Fibroblast of mammary gland (primary cell): ENCODE results near the gene RESP18.
A peak's percentile ranks its signal among the peaks of the same experiment; 100 is the strongest.

Experiments used
- DNase-seq: peaks from one replicate; pipeline ENCODE4 v3.0.0-alpha.2; 2010; ENCODE audit warnings: low read depth
- H3K4me3 ChIP-seq: 2 replicates; pipeline ENCODE4 v1.5.1; 2011; ENCODE audit warnings: low read depth, mild to moderate bottlenecking, low read length, moderate library complexity; ENCODE audit not compliant: control insufficient read depth
- CTCF ChIP-seq: conservative IDR thresholded peaks from 2 replicates; pipeline ENCODE4 v1.5.1; 2011; ENCODE audit warnings: low read depth, low read length, inconsistent platforms; ENCODE audit not compliant: control insufficient read depth, insufficient read depth

Gene RESP18

GRCh38 chr2:219332542-219332941 lies at the start of gene RESP18:
TSS of gene RESP18 (minus strand) at chr2:219332744.
- no peak for TF ChIP-seq CTCF
- H3K4me3 ChIP-seq, result no peak within 1 kb of the TSS
- DNase-seq, result no peak

GRCh38 chr2:219381448-219381847 lies 48.9 kb upstream of the RESP18 start:
- TF ChIP-seq CTCF, result no peak
- no peak for DNase-seq
- no peak overlapping the region for H3K4me3 ChIP-seq

- no peak for TF ChIP-seq CTCF
- no peak for DNase-seq
- no peak overlapping the region for H3K4me3 ChIP-seq
These were observed 48.4 kb upstream of the RESP18 start for GRCh38 chr2:219380926-219381325.

GRCh38 chr2:219378163-219378851 lies 45.8 kb upstream of the RESP18 start:
- no peak overlapping the region for H3K4me3 ChIP-seq
- TF ChIP-seq CTCF, result no peak
- no peak for DNase-seq

- H3K4me3 ChIP-seq, result no peak overlapping the region
- peak; percentile 75 for DNase-seq
- no peak for TF ChIP-seq CTCF
These were observed 36.9 kb upstream of the RESP18 start for GRCh38 chr2:219369447-219369861.

- no peak for TF ChIP-seq CTCF
- H3K4me3 ChIP-seq, result no peak overlapping the region
- DNase-seq, result peak; percentile 30
These were observed 36.2 kb upstream of the RESP18 start for GRCh38 chr2:219368690-219369191.

GRCh38 chr2:219362524-219363164 lies 30.1 kb upstream of the RESP18 start:
- H3K4me3 ChIP-seq, result no peak overlapping the region
- DNase-seq, result peak; percentile 98
- no peak for TF ChIP-seq CTCF
